Vagina (tissue), 2 donors: ENCODE results near the gene LRCH1.

Source experiments
- CTCF ChIP-seq, 3 experiments: fragments of 450-650 bp in 2 of 3; fragments of 200-600 bp in 1 of 3; sonication (generic) in 1 of 3; IDR thresholded peaks; one replicate each; pipeline ENCODE4 v1.5.1; 2017 to 2019; ENCODE audit warnings: antibody characterized with exemption in 3 of 3, mild to moderate bottlenecking in 2 of 3, moderate library complexity in 2 of 3
- POLR2A ChIP-seq, 2 donors: fragments of 450-650 bp; IDR thresholded peaks; one replicate each; pipeline ENCODE4 v1.6.1; 2017; ENCODE audit warnings: antibody characterized with exemption in 2 of 2, mild to moderate bottlenecking in 2 of 2, moderate library complexity in 2 of 2
- POLR2AphosphoS5 ChIP-seq, 2 donors: sonication (generic); formaldehyde crosslinking; IDR thresholded peaks; one replicate each; pipeline ENCODE4 v1.9.0; 2017; ENCODE audit warnings: antibody characterized with exemption in 2 of 2, mild to moderate bottlenecking in 2 of 2, low read depth in 1 of 2; ENCODE audit not compliant: insufficient read depth in 1 of 2

- TF ChIP-seq CTCF (IDR thresholded peaks at IDR 0.05) (no peak), POLR2AphosphoS5 (IDR thresholded peaks at IDR 0.05; ENCODE audit: insufficient read depth in 1 of 2, low read depth in 1 of 2) (no peak), POLR2A (IDR thresholded peaks at IDR 0.05) (no peak)
These were observed 8.8 kb upstream of the LRCH1 start for GRCh38 chr13:46544208-46544607.
